ENCODE measurements around the gene DDX27.
A peak's percentile ranks its signal among the peaks of the same experiment; 100 is the strongest.

DDX27 gene

DNA sequence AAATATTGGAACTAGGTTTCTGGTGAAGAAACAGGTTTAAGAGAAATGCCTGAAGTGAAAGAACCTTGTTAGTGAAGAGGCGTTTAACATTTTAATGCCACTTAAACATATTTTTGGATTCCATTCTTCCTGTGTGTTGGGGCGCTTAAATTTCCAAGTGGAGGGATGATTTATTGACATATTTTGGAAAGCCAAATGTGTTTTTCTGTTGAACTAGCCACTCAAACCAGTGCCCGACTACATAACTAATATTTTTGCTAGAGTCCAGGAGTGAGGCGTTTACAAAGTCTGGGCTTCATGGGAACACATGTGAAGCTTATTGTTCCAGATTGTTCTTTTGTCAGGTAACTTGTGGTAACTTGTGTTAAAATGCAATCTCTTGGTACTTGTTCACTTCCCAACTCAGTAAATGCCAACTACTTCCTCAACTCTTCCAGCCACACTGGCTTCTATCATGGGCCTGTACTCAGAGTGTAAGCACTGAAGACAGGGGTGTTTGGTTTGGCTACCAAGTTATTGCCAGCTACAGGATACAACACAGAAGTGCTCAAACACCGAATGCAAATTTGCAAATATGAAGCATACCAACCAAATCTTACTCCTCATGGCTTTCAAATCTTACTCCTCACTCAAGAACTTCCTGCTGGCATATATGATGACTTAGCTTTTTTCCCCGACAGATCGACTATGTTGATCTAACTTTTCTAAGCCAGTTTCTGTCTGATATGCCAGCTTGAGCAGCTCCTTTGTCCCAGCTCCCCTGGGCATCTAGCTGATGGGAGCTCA lies 60.7 kb downstream of the DDX27 start:
- DNase-seq, result no peak

DNA sequence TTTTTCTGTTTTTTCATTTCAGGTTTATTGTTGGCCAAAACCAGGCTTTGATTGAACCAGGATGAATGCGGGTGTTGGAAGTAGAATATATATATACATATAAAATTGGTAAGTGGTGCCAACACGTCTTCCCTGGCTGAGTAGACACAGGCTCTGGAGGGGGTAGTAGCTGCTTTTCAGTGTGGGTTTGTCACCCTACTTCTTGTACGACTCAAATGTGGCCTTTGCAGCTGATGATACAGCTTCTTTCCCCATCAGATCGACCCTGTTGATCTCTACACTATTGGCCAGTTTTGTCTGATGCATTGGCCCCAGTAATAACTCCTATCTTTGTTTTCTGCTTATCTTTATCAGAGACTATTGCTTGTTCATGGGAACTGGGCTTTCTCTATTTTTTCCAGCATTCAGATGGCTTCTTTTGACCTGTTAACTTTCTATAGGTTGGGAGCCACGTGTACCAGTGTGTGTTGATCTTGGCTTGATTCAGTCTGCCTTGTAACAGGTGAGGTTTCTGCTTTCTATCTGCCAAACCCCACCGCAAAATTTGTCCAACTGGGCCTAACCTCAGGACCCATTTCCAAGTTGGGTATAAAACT lies 61.3 kb downstream of the DDX27 start:
- no peak for DNase-seq

- no peak for DNase-seq
Observed at GRCh38 chr20:49281059-49281912, 62.1 kb downstream of the DDX27 start.

- no peak for DNase-seq
Observed at GRCh38 chr20:49281913-49282467, 62.8 kb downstream of the DDX27 start.

GRCh38 chr20:49282584-49283171 lies 63.5 kb downstream of the DDX27 start:
- no peak for DNase-seq

DNA sequence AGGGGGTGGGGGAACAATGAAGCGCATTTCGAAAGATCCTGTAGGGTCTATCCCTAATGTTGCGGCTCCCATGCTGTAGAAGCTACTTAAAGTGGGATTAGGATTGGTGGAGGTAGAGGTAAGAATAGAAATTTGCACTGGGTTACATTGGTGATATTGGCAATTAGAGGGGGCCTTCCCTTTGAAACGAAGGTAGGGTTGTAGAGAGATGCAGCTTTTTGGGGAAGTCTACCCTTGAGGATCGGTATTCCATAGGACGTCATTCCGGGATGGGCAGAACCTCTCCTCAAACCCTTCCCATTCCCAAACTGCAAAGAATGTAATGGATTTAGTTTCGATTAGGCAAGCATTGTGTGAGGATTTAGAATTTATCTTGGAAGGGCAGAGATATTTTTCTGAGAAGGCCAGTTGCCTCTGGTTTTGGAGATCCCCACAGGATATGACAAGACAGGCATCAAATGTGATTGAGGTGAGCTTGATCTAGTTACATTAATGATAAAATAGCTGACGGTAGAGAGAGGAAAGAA lies 64.0 kb downstream of the DDX27 start:
- no peak for DNase-seq

DNA sequence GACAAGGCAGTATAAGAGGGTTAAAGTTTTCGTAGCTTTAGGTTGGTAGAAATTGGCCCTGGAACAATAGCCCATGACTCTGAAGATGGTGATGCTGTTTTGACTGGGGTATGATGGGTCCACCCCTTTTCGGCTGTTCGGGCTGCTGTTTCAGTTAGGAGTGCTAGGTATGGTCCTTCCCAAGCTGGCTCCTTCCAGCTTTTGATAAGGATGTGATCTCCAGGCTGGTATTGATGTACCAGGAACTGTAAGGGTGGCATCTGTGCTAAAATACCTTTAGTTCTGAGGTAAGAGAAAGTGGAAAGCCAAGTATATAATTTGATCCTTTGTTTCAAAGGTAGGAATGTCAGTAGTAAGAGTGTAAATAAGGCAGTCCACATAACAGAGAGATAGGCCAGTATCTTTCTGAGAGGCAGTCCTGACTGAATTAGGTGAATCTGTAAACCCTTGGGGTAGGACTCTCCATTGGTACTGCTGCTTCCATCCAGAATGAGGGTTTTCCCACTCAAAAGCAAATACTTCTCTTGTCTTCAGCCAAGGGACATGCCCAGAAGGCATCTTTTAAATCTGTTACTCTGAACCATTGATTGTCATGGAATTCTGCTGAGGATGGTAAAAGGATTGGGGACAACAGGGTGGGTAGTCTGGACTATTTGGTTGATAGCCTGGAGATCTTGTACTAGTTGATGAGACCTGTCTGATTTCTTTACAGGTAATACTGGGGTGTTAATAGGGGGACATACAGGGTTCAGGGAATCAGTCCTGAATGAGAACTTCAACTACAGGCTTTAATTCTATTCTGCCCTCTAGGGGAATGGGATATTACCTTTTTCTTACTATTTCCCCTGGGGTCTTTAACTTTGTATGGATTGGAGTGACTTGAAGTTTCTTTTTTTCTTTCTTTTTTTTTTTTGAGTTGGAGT lies 64.7 kb downstream of the DDX27 start:
- no peak for DNase-seq

DNA sequence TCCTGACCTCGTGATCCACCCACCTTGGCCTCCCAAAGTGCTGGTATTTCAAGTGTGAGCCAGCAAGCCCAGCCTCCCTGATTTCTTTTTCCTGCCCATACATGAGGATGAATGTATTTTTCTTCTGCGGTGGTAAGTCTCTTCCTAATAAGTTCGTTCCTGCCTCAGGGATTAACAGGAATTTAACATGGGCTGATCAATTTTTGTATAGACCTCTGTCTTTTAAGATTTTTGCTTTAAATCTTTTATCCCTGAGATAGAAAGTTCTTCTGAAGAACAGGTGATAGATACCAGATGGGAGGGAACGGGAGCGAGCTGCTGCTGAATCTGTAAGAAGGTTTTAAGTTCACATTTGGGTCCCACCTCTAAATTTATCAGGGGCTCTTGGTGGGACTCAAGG lies 65.6 kb downstream of the DDX27 start:
- DNase-seq, result no peak

DNA sequence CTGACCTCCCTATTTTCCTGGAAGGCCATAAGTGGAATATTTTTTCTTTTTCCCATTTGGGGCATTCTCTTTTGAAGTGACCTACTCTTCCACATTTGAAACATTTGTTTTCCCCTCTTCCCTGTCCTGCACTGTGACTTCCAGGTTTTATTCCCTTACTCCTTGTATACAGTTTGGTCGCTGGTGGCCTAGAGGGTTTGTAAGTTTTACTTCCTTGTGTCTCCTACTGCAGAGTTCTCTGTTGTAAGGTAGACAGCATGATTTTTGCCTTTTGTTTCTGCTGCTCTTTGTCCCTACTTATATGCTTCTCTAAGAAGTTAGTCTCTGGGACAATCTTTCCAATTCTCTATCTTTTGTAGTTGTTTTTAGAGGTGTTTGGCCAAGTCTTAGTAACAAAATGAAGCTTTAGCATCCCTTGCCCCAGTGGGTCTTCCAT lies 66.0 kb downstream of the DDX27 start:
- no peak for DNase-seq

DNA sequence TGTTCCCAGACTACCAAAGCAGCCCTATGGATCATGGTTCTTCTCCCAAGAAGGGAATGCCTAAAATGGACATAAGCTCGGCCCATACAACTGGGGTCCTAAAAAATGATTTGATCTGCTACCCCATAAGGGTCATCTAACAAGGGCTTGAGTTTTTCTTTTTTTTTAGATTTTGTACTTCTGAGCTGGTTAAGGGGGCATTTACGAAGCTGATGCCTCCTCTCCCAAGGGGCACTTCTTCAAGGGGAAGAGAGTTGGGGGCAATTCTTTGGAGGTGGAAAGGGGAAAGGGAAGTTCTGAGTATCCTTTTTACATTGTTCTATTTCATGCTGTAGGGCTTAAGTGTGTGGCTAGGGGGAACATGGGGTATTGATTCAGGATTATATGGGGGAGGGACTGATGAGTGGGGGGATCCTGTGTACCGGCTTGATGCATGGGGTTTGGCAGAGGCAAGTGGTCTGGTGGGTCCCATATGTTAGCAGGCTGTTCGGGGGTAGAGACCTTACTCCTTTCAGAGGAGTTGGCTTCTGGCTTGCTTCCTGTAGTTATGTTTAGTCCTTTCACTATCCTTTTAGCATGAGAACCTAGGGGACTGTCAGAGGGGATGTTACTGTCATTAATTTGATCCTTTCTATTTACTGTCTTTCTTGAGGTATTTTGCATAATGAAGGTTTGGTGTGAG lies 66.7 kb downstream of the DDX27 start:
- DNase-seq, result no peak

GRCh38 chr20:49286689-49287551 lies 67.7 kb downstream of the DDX27 start:
- DNase-seq, result peak; percentile 25

GRCh38 chr20:49287555-49288249 lies 68.5 kb downstream of the DDX27 start:
- no peak for DNase-seq

GRCh38 chr20:49288250-49288751 lies 69.1 kb downstream of the DDX27 start:
- DNase-seq, result no peak

- no peak for DNase-seq
Observed at GRCh38 chr20:49288784-49289696, 69.8 kb downstream of the DDX27 start.

- no peak for DNase-seq
Observed at GRCh38 chr20:49290608-49291191, 71.5 kb downstream of the DDX27 start.

DNA sequence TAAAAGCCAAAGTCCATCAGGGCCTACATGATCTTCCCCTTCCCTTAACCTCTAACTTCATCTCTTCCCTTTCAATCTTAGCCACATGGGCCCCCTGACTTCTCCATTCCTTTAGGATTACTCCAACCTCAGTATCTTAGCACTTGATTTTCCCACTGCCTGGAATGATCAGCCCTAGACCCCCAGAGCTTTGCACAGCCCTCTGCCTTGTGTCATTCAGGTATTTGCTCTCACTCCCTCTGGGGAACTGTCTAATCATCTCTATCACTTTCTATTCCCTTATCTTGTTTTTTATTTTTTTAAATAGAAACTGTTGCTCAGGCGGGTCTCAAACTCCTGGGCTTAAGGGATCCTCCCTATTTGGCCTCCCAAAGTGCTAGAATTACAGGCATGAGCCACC lies 72.0 kb downstream of the DDX27 start:
- DNase-seq, result no peak

DNA sequence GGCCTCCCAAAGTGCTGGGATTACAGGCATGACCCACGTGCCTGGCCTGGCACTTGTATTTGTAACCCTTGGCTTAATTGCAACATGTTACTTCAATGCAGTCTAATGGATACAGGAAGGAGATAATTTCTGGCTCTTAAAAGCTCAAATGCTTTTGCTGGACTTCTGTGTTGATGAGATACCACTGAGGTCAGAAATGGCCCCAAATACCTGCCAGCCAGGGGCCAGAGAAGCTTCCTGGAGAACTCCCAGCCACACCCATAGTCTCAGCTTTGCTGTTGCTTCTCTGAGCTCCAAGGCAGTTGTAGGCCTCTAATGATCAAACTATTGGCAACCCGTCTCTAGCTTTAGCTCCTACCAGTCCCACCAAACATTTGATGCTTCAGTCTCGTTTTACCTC lies 72.8 kb downstream of the DDX27 start:
- no peak for DNase-seq

- DNase-seq, result no peak
Observed at GRCh38 chr20:49293122-49293521, 73.9 kb downstream of the DDX27 start.

Measured in kidney glomerular epithelial cell (primary cell).